IMR-90 (cell line): Measurements from ENCODE around the gene PILRB. TPM values are rescaled to one million over a fixed set of nuclear protein-coding genes. Genes with fewer than 3 reads are reported as not detected.
A peak's percentile ranks its signal among the peaks of the same experiment; 100 is the strongest.

Experiments used
- ATAC-seq: fragments of 200-7000 bp; cut with Tn5 transposase; 2 replicates; pipeline ENCODE4 v1.9.1; 2020; ENCODE audit warnings: low read depth, mild to moderate bottlenecking, moderate library complexity
- BruUV-seq: library from RNA; stranded (reverse); fragments of 400-500 nt; replicated peaks from 2 replicates; lab custom pipeline; 2021; lab: Mats Ljungman, UMichigan
- CTCF ChIA-PET: fragments of 300-600 bp; formaldehyde crosslinking; extraction: SDS; loops from one replicate; lab custom pipeline; 2021; ENCODE audit warnings: antibody characterized with exemption; lab: Yijun Ruan, JAX
- POLR2A ChIA-PET: fragments of 300-600 bp; sonication (Branson Sonifier 250); formaldehyde crosslinking; loops from one replicate; lab custom pipeline; 2022; ENCODE audit warnings: antibody characterized with exemption; ENCODE audit not compliant: unreplicated experiment; lab: Charles Lee
- DNase-seq: peaks from one replicate; pipeline ENCODE4 v3.0.0; 2013
- H2AFZ ChIP-seq: replicated peaks from 2 replicates; pipeline ENCODE3; 2013; ENCODE audit warnings: low read length, mild to moderate bottlenecking; ENCODE audit not compliant: poor library complexity
- H2AK5ac ChIP-seq: 2 replicates; pipeline ENCODE4 v1.6.1; 2013; ENCODE audit warnings: low read depth, low read length, inconsistent platforms
- H2AK9ac ChIP-seq: replicated peaks from 2 replicates; pipeline ENCODE3; 2013; ENCODE audit warnings: mild to moderate bottlenecking, low read depth, low read length, moderate library complexity; ENCODE audit not compliant: poor library complexity
- H2BK120ac ChIP-seq: 2 replicates; pipeline ENCODE4 v1.6.1; 2013; ENCODE audit warnings: low read depth, low read length, inconsistent platforms
- H2BK15ac ChIP-seq: 3 replicates; pipeline ENCODE4 v1.6.1; 2013; ENCODE audit warnings: low read depth, low read length, inconsistent platforms
- H2BK20ac ChIP-seq: 2 replicates; pipeline ENCODE4 v1.6.1; 2013; ENCODE audit warnings: low read depth, mild to moderate bottlenecking, inconsistent platforms, low read length, moderate library complexity
- H2BK5ac ChIP-seq: 2 replicates; pipeline ENCODE4 v1.6.1; 2013; ENCODE audit warnings: mild to moderate bottlenecking, low read depth, low read length, inconsistent platforms; ENCODE audit not compliant: poor library complexity, severe bottlenecking
- H3K14ac ChIP-seq: replicated peaks from 2 replicates; pipeline ENCODE4 v1.6.1; 2013; ENCODE audit warnings: low read depth, low read length, inconsistent platforms
- H3K18ac ChIP-seq: 2 replicates; pipeline ENCODE4 v1.6.1; 2013; ENCODE audit warnings: low read depth, low read length, control low read depth
- H3K23ac ChIP-seq: 2 replicates; pipeline ENCODE4 v1.6.1; 2013; ENCODE audit warnings: low read depth, low read length, inconsistent platforms
- H3K27ac ChIP-seq: 2 replicates; pipeline ENCODE4 v1.5.1; 2013; ENCODE audit warnings: mild to moderate bottlenecking, control low read depth, low read length; ENCODE audit not compliant: insufficient read depth
- H3K27me3 ChIP-seq: 2 replicates; pipeline ENCODE4 v1.6.1; 2013; ENCODE audit warnings: low read length; ENCODE audit not compliant: control insufficient read depth, insufficient read depth
- H3K36me3 ChIP-seq: 2 replicates; pipeline ENCODE4 v1.6.1; 2013; ENCODE audit warnings: low read length, mixed read lengths; ENCODE audit not compliant: control insufficient read depth, insufficient read depth
- H3K4ac ChIP-seq: 2 replicates; pipeline ENCODE4 v1.6.1; 2013; ENCODE audit warnings: low read depth, low read length, inconsistent platforms
- H3K4me1 ChIP-seq: 2 replicates; pipeline ENCODE4 v1.6.1; 2013; ENCODE audit warnings: low read length, mixed read lengths; ENCODE audit not compliant: control insufficient read depth, insufficient read depth
- H3K4me2 ChIP-seq: 2 replicates; pipeline ENCODE4 v1.6.1; 2013; ENCODE audit warnings: low read depth, mild to moderate bottlenecking, control low read depth, low read length, moderate library complexity
- H3K4me3 ChIP-seq: 2 replicates; pipeline ENCODE4 v1.5.1; 2013; ENCODE audit warnings: low read depth, mild to moderate bottlenecking, control low read depth, low read length, moderate library complexity; ENCODE audit not compliant: insufficient read depth
- H3K56ac ChIP-seq: 2 replicates; pipeline ENCODE4 v1.6.1; 2013; ENCODE audit warnings: low read length, inconsistent platforms; ENCODE audit not compliant: insufficient read depth; ENCODE audit errors: extremely low read depth
- H3K79me1 ChIP-seq, 2 experiments: 2 replicates each; pipeline ENCODE4 v1.6.1; 2013; ENCODE audit warnings: low read length in 2 of 2, inconsistent platforms in 1 of 2, low read depth in 1 of 2
- H3K9ac ChIP-seq: 2 replicates; pipeline ENCODE4 v1.6.1; 2013; ENCODE audit warnings: low read depth, low read length, control low read depth
- H3K9me1 ChIP-seq: 2 replicates; pipeline ENCODE4 v1.6.1; 2013; ENCODE audit warnings: low read length, inconsistent platforms; ENCODE audit not compliant: insufficient read depth
- H3K9me3 ChIP-seq: 2 replicates; pipeline ENCODE4 v1.6.1; 2013; ENCODE audit warnings: low read length; ENCODE audit not compliant: control insufficient read depth, insufficient read depth
- H4K20me1 ChIP-seq: 2 replicates; pipeline ENCODE4 v1.6.1; 2013; ENCODE audit warnings: low read length, inconsistent platforms; ENCODE audit not compliant: insufficient read depth
- H4K5ac ChIP-seq: 2 replicates; pipeline ENCODE4 v1.6.1; 2013; ENCODE audit warnings: mild to moderate bottlenecking, low read depth, low read length, control low read depth
- H4K8ac ChIP-seq, 2 experiments: 2 replicates each; pipeline ENCODE4 v1.6.1; 2013; ENCODE audit warnings: low read depth in 2 of 2, low read length in 2 of 2, control low read depth in 1 of 2, inconsistent platforms in 1 of 2
- H4K91ac ChIP-seq: 2 replicates; pipeline ENCODE4 v1.6.1; 2013; ENCODE audit warnings: low read depth, low read length, inconsistent platforms; ENCODE audit not compliant: insufficient read depth
- BHLHE40 ChIP-seq: fragments of 150-350 bp; IDR thresholded peaks from 2 replicates; pipeline ENCODE4 v1.6.1; 2016; ENCODE audit warnings: mild to moderate bottlenecking, low read depth, low read length
- CEBPB ChIP-seq: IDR thresholded peaks from 2 replicates; pipeline ENCODE4 v1.6.1; 2012; ENCODE audit warnings: low read depth, low read length, improper control_type of control experiment
- CHD1 ChIP-seq: IDR thresholded peaks from 2 replicates; pipeline ENCODE4 v1.6.1; 2012; ENCODE audit warnings: low read depth, low read length, improper control_type of control experiment
- CTCF ChIP-seq: conservative IDR thresholded peaks from 2 replicates; pipeline ENCODE4 v1.5.1; 2012; ENCODE audit warnings: mild to moderate bottlenecking, low read depth, low read length, improper control_type of control experiment
- ELK1 ChIP-seq: fragments of 150-350 bp; IDR thresholded peaks from 2 replicates; pipeline ENCODE4 v1.6.1; 2016; ENCODE audit warnings: low read depth, mild to moderate bottlenecking, low read length, moderate library complexity, borderline replicate concordance
- FOS ChIP-seq: fragments of 150-350 bp; IDR thresholded peaks from 2 replicates; pipeline ENCODE4 v1.6.1; 2016; ENCODE audit warnings: low read depth, low read length
- MAFK ChIP-seq: IDR thresholded peaks from 2 replicates; pipeline ENCODE4 v1.6.1; 2012; ENCODE audit warnings: low read depth, low read length, improper control_type of control experiment
- MAZ ChIP-seq: IDR thresholded peaks from 2 replicates; pipeline ENCODE4 v1.6.1; 2012; ENCODE audit warnings: low read depth, mild to moderate bottlenecking, low read length, improper control_type of control experiment, moderate library complexity, borderline replicate concordance
- MXI1 ChIP-seq: IDR thresholded peaks from 2 replicates; pipeline ENCODE4 v1.6.1; 2012; ENCODE audit warnings: low read depth, mild to moderate bottlenecking, low read length, moderate library complexity, borderline replicate concordance
- NFE2L2 ChIP-seq: fragments of 150-350 bp; IDR thresholded peaks from 2 replicates; pipeline ENCODE4 v1.6.1; 2016; ENCODE audit warnings: low read depth, mild to moderate bottlenecking, low read length
- POLR2A ChIP-seq: IDR thresholded peaks from 2 replicates; pipeline ENCODE4 v1.6.1; 2012; ENCODE audit warnings: mild to moderate bottlenecking, low read depth, low read length
- RAD21 ChIP-seq: IDR thresholded peaks from 2 replicates; pipeline ENCODE4 v1.6.1; 2012; ENCODE audit warnings: low read length, improper control_type of control experiment
- RCOR1 ChIP-seq: IDR thresholded peaks from 2 replicates; pipeline ENCODE4 v1.6.1; 2012; ENCODE audit warnings: mild to moderate bottlenecking, low read length, improper control_type of control experiment; ENCODE audit not compliant: insufficient replicate concordance
- RFX5 ChIP-seq: IDR thresholded peaks from 2 replicates; pipeline ENCODE4 v1.8.0; 2012; ENCODE audit warnings: low read depth, mild to moderate bottlenecking, low read length, moderate library complexity
- SMC3 ChIP-seq: fragments of 150-350 bp; IDR thresholded peaks from 2 replicates; pipeline ENCODE4 v1.6.1; 2016; ENCODE audit warnings: low read depth, mild to moderate bottlenecking, antibody characterized with exemption, low read length, moderate library complexity
- USF2 ChIP-seq: fragments of 150-350 bp; IDR thresholded peaks from 2 replicates; pipeline ENCODE4 v1.6.1; 2017; ENCODE audit warnings: mild to moderate bottlenecking, antibody characterized with exemption, low read length, low read depth
- WGBS, 2 experiments: methylation state at CpG; one replicate each; pipeline versions ENCODE4 v1.1.5 to v1.1.7; 2013; ENCODE audit warnings: missing lambda C conversion rate in 2 of 2; ENCODE audit not compliant: insufficient read length in 1 of 2; ENCODE audit errors: extremely low coverage in 2 of 2; 5-methylcytosine and 5-hydroxymethylcytosine counted together
- dilution Hi-C: fragments of 300-500 bp; cut with HindIII; formaldehyde crosslinking; loops from one replicate; pipeline ENCODE4 v1.14.3; 2018; ENCODE audit warnings: low sequenced_read_pairs; ENCODE audit not compliant: unreplicated experiment
- in situ Hi-C: fragments of 300-500 bp; cut with MboI; formaldehyde crosslinking; loops from 3 replicates; pipeline ENCODE4 v1.14.3; 2019; ENCODE audit warnings: low sequenced_read_pairs, inconsistent platforms, mixed read lengths
- intact Hi-C: fragments of 100-400 bp; cut with micrococcal nuclease; formaldehyde crosslinking; loops from 2 replicates; pipeline ENCODE4 v1.10.0; 2022
- polyA plus RNA-seq, 3 experiments: library from polyadenylated mRNA; depleted of rRNA; stranded (reverse); fragments of >200 nt; gene quantifications; 2 replicates each; pipeline ENCODE4 v1.2.3, GENCODE V29; 2012; ENCODE audit warnings: low replicate concordance in 1 of 3
- total RNA-seq: library from RNA; depleted of rRNA; stranded (reverse); fragments of >200 nt; gene quantifications from 2 replicates; pipeline ENCODE4 v1.2.3, GENCODE V29; 2012

PILRB gene
- total and polyA plus RNA-seq, 2 of the 4 experiments (the other 2 are of a cell fraction): 3.4 to 22.2 TPM

GRCh38 chr7:100372694-100373093 lies 14.8 kb downstream of the PILRB start:
- Histone ChIP-seq H3K9me1 (0 out of 2 replicates have a peak, but pooled peaks cover 6% of the 10 kb centered on the region), H3K9ac (no peak overlapping the region), H3K4me2 (no peak overlapping the region), H2AK9ac (no peak overlapping the region), H4K8ac (peak overlapping the region; percentile 62 to 74), H2AFZ (peak overlapping the region; percentile 92), H2AK5ac (peak overlapping the region; percentile 24; the same call in 1 of the 2 replicates), H3K4ac (peak overlapping the region; percentile 46), H3K4me1 (peaks cover 8% of the 10 kb centered on the region), H3K9me3 (no peaks in the 10 kb centered on the region), H2BK5ac (no peak overlapping the region), H2BK20ac (no peak overlapping the region), H3K4me3 (no peak overlapping the region), H3K27me3 (no peaks in the 10 kb centered on the region), H2BK15ac (no peak overlapping the region; the same call in 2 of the 3 replicates), H3K36me3 (0 out of 2 replicates have a peak, but pooled peaks cover 2% of the 10 kb centered on the region), H4K5ac (peak overlapping the region; percentile 95), H3K14ac (0 out of 2 replicates have a peak overlapping the region, but pooled peaks have one; percentile 89), H3K18ac (0 out of 2 replicates have a peak overlapping the region, but pooled peaks have one; percentile 26), H3K56ac (no peak overlapping the region), H3K79me1 (no peaks in the 10 kb centered on the region), H3K23ac (no peak overlapping the region), H2BK120ac (no peak overlapping the region), H4K20me1 (no peaks in the 10 kb centered on the region), H3K27ac (no peak overlapping the region; the same call in 1 of the 2 replicates), H4K91ac (no peak overlapping the region; the same call in 1 of the 2 replicates)
- dilution Hi-C loops: no loop called here
- CTCF ChIA-PET: no interaction called here
- no CpG with 5 or more reads among the region's 6 CpGs for WGBS, 2 experiments
- in situ Hi-C loops: no loop called here
- DNase-seq (no peak), ATAC-seq (peak; percentile 4; the same call in 1 of the 2 replicates)
- POLR2A ChIA-PET: no interaction called here
- BruUV-seq: no TSS peak
- TF ChIP-seq NFE2L2: no peak
- no peak for TF ChIP-seq CEBPB
- no peak for TF ChIP-seq FOS
- TF ChIP-seq MAFK: no peak
- TF ChIP-seq POLR2A: no peak
- no peak for TF ChIP-seq BHLHE40
- no peak for TF ChIP-seq MXI1
- no peak for TF ChIP-seq RCOR1
- TF ChIP-seq CHD1: no peak
- no peak for TF ChIP-seq SMC3
- TF ChIP-seq USF2: no peak
- TF ChIP-seq ELK1: no peak
- TF ChIP-seq RAD21: no peak
- TF ChIP-seq RFX5: no peak
- TF ChIP-seq CTCF: no peak
- no peak for TF ChIP-seq MAZ
- intact Hi-C loops: no loop called here
